Kidney (tissue), 14 donors: ENCODE measurements around the gene CEMIP2. TPM values are rescaled to one million over a fixed set of nuclear protein-coding genes. Genes with fewer than 3 reads are reported as not detected.

ENCODE experiments used
- DNase-seq, 5 donors: peaks; one replicate each; pipeline ENCODE4 v3.0.0-alpha.2; 2013 to 2020
- FAIRE-seq: peaks from 2 replicates; lab custom pipeline; 2012; peaks lifted over from hg19 to GRCh38; lab: Jason Lieb, UNC
- H3K27ac ChIP-seq, 2 donors: one replicate each; pipeline ENCODE4 v1.7.0; 2013; ENCODE audit warnings: low read depth in 2 of 2, low read length in 2 of 2, inconsistent platforms in 1 of 2
- H3K27me3 ChIP-seq: one replicate; pipeline ENCODE4 v1.7.1; 2013; ENCODE audit warnings: low read length, inconsistent platforms; ENCODE audit not compliant: control insufficient read depth, insufficient read depth
- H3K36me3 ChIP-seq, 3 donors: one replicate each; pipeline versions ENCODE4 v1.7.0 to v1.7.1; 2013; ENCODE audit warnings: low read length in 3 of 3, control low read depth in 1 of 3, inconsistent platforms in 1 of 3; ENCODE audit not compliant: insufficient read depth in 3 of 3, control insufficient read depth in 2 of 3
- H3K4me1 ChIP-seq, 3 donors: one replicate each; pipeline versions ENCODE4 v1.7.0 to v1.7.1; 2013; ENCODE audit warnings: low read length in 3 of 3, inconsistent platforms in 1 of 3, low read depth in 1 of 3; ENCODE audit not compliant: control insufficient read depth in 2 of 3, insufficient read depth in 2 of 3
- H3K4me3 ChIP-seq, 3 donors: one replicate each; pipeline versions ENCODE4 v1.7.0 to v1.8.1; 2013; ENCODE audit warnings: low read length in 3 of 3, control low read depth in 1 of 3, inconsistent platforms in 1 of 3
- H3K9ac ChIP-seq, 3 donors: one replicate each; pipeline versions ENCODE4 v1.7.0 to v1.7.1; 2013; ENCODE audit warnings: low read length in 3 of 3, control low read depth in 1 of 3, inconsistent platforms in 1 of 3
- H3K9me3 ChIP-seq, 3 donors: one replicate each; pipeline versions ENCODE4 v1.7.0 to v1.7.1; 2013; ENCODE audit warnings: low read length in 3 of 3, control low read depth in 1 of 3, inconsistent platforms in 1 of 3; ENCODE audit not compliant: control insufficient read depth in 2 of 3, insufficient read depth in 1 of 3
- CTCF ChIP-seq: IDR thresholded peaks from 3 replicates; pipeline ENCODE4 v1.5.1; 2012; ENCODE audit warnings: mild to moderate bottlenecking, moderate library complexity, borderline replicate concordance; ENCODE audit not compliant: insufficient read depth; ENCODE audit errors: extremely low read depth
- intact Hi-C: fragments of 100-400 bp; cut with DNase I; formaldehyde crosslinking; loops from one replicate; pipeline ENCODE4 v1.11.1; 2022
- polyA plus RNA-seq: library from polyadenylated mRNA; stranded (reverse); fragments of 350-450 nt; fragmentation: Illumina TruSeq; extraction: RNeasy Lipid Tissue Mini Kit (QIAGEN cat#74804); gene quantifications from one replicate; pipeline ENCODE4 v1.2.3, GENCODE V29; 2014; ENCODE audit warnings: low read depth, low replicate concordance; ENCODE audit not compliant: insufficient read depth
- total RNA-seq: library from RNA; stranded (reverse); fragmentation: NEBNext Ultra II Directional; extraction: Animal tissue kit (Norgen Biotek cat#: 25700); gene quantifications from one replicate; pipeline ENCODE4 v1.2.1, GENCODE V29; 2021
- donor health status: control.
- donor health status: control.
- donor health status: control.
- donor health status: control.
- donor health status: control.
- donor health status: DM: yes; HTN: yes; CAD: no.
- donor health status: Normal renal cell carcinoma (clear cell type).

CEMIP2 gene
- total and polyA plus RNA-seq, 2 donors from 2014 or later, result 13.9 to 70.7 TPM

- no peak overlapping the region for H3K9ac ChIP-seq
- FAIRE-seq, result no peak
- intact Hi-C loops, result no loop called here
- H3K4me3 ChIP-seq, result no peak overlapping the region
- no peaks in the 10 kb centered on the region for H3K4me1 ChIP-seq
- no peak overlapping the region for H3K27ac ChIP-seq
- no peaks in the 10 kb centered on the region for H3K27me3 ChIP-seq
- no peak for TF ChIP-seq CTCF
- no peaks in the 10 kb centered on the region for H3K36me3 ChIP-seq
- no peak for DNase-seq
- H3K9me3 ChIP-seq, result no peaks in the 10 kb centered on the region
These were observed 98.9 kb downstream of the CEMIP2 start for GRCh38 chr9:71669284-71669995.

GRCh38 chr9:71668717-71669116, 99.6 kb downstream of the CEMIP2 start:
- H3K4me3 ChIP-seq, result no peak overlapping the region
- DNase-seq (no peak), FAIRE-seq (no peak)
- no peaks in the 10 kb centered on the region for H3K27me3 ChIP-seq
- intact Hi-C loops, result no loop called here
- H3K9ac ChIP-seq, result no peak overlapping the region
- no peaks in the 10 kb centered on the region for H3K9me3 ChIP-seq
- H3K36me3 ChIP-seq, result no peaks in the 10 kb centered on the region
- no peak for TF ChIP-seq CTCF
- no peak overlapping the region for H3K27ac ChIP-seq
- no peaks in the 10 kb centered on the region for H3K4me1 ChIP-seq

- Histone ChIP-seq H3K36me3 (no peaks in the 10 kb centered on the region), H3K9me3 (no peaks in the 10 kb centered on the region), H3K27ac (no peak overlapping the region), H3K4me3 (no peak overlapping the region), H3K9ac (no peak overlapping the region), H3K27me3 (no peaks in the 10 kb centered on the region), H3K4me1 (no peaks in the 10 kb centered on the region)
- FAIRE-seq (no peak), DNase-seq (no peak)
- no peak for TF ChIP-seq CTCF
- intact Hi-C loops, result no loop called here
These were observed 103.1 kb downstream of the CEMIP2 start for GRCh38 chr9:71665247-71665646.
